DND-41 (cell line): ENCODE data around the gene DDX56.

Experiments
- ATAC-seq: fragments of 200-7000 bp; cut with Tn5 transposase; 3 replicates; pipeline ENCODE4 v1.9.1; 2021; ENCODE audit warnings: low read depth; ENCODE audit not compliant: insufficient read depth
- DNase-seq: peaks from one replicate; pipeline ENCODE4 v3.0.0-alpha.2; 2020
- H2AFZ ChIP-seq: 2 replicates; pipeline ENCODE4 v1.6.0; 2012; ENCODE audit warnings: low read depth, low read length
- H3K27ac ChIP-seq: 2 replicates; pipeline ENCODE4 v1.5.1; 2012; ENCODE audit warnings: low read length, inconsistent platforms
- H3K27me3 ChIP-seq: fragments of 200-600 bp; sonication (generic); 2 replicates; pipeline ENCODE4 v1.6.0; 2012; ENCODE audit warnings: low read length, mild to moderate bottlenecking, inconsistent platforms; ENCODE audit not compliant: insufficient read depth, poor library complexity
- H3K36me3 ChIP-seq: 2 replicates; pipeline ENCODE4 v1.5.1; 2012; ENCODE audit warnings: low read length, inconsistent platforms; ENCODE audit not compliant: insufficient read depth
- H3K4me1 ChIP-seq: 2 replicates; pipeline ENCODE4 v1.5.1; 2012; ENCODE audit warnings: mild to moderate bottlenecking, low read length; ENCODE audit not compliant: insufficient read depth
- H3K4me2 ChIP-seq: 2 replicates; pipeline ENCODE4 v1.6.0; 2012; ENCODE audit warnings: mild to moderate bottlenecking, moderate library complexity, low read length, inconsistent platforms; ENCODE audit not compliant: insufficient read depth
- H3K4me3 ChIP-seq, 2 experiments: fragments of 200-600 bp in 1 of 2; shearing (Covaris generic) in 1 of 2; 2 replicates each; pipeline ENCODE4 v1.5.1; 2012 to 2016; ENCODE audit warnings: inconsistent platforms in 2 of 2, low read length in 2 of 2, mild to moderate bottlenecking in 2 of 2, low read depth in 1 of 2, moderate library complexity in 1 of 2
- H3K79me2 ChIP-seq: 2 replicates; pipeline ENCODE4 v1.6.0; 2012; ENCODE audit warnings: low read length, inconsistent platforms; ENCODE audit not compliant: insufficient read depth
- H3K9ac ChIP-seq: 2 replicates; pipeline ENCODE4 v1.6.0; 2012; ENCODE audit warnings: low read depth, mild to moderate bottlenecking, inconsistent platforms, low read length, moderate library complexity
- H3K9me3 ChIP-seq: 2 replicates; pipeline ENCODE4 v1.5.1; 2012; ENCODE audit warnings: low read length, moderate library complexity, mild to moderate bottlenecking, inconsistent platforms; ENCODE audit not compliant: insufficient read depth, severe bottlenecking
- H4K20me1 ChIP-seq: 2 replicates; pipeline ENCODE4 v1.6.0; 2012; ENCODE audit warnings: low read length; ENCODE audit not compliant: insufficient read depth
- CTCF ChIP-seq: IDR thresholded peaks from 2 replicates; pipeline ENCODE4 v1.5.1; 2012; ENCODE audit warnings: borderline replicate concordance, low read length, moderate library complexity, mild to moderate bottlenecking; ENCODE audit not compliant: poor library complexity, severe bottlenecking; ENCODE audit errors: extremely low read depth
- EZH2 ChIP-seq: IDR thresholded peaks from 3 replicates; pipeline ENCODE4 v1.6.1; 2012; ENCODE audit warnings: borderline replicate concordance, low read depth, mild to moderate bottlenecking, moderate library complexity, low read length, inconsistent platforms; ENCODE audit not compliant: severe bottlenecking

The DDX56 gene

DNA sequence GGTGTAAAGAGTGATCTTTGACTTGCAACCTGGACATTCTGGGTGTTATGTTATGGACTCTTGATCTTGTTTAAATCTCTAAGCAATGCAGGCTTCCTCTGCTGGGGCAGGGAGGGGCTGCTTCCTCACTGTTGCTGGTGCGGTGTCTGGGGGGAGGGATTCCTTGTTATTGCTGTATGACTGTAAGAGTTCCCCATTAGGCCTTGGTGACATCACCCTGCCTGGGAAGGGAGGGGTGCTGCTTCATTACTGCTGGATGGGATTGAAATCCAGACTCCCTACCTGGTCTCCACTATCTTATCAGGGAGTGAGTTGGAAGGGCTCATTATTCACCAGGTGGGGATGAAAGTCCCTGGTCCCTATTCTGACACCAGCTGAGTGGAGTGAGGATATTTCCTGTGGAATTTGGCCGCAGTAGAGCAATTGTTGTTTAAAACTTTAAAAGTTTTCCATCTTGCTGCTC is 41.5 kb upstream of the DDX56 start:
- Histone ChIP-seq H3K4me2 (no peak overlapping the region), H3K36me3 (peaks cover 8% of the 10 kb centered on the region; the same call in 1 of the 2 replicates), H3K27ac (no peak overlapping the region), H3K4me1 (0 out of 2 replicates have a peak, but pooled peaks cover 2% of the 10 kb centered on the region), H3K9ac (no peak overlapping the region), H4K20me1 (peaks cover 50% of the 10 kb centered on the region), H3K27me3 (no peaks in the 10 kb centered on the region), H2AFZ (no peak overlapping the region), H3K9me3 (no peaks in the 10 kb centered on the region), H3K79me2 (peaks cover 94% of the 10 kb centered on the region), H3K4me3 (no peak overlapping the region)
- ATAC-seq (no peak), DNase-seq (no peak)
- TF ChIP-seq CTCF (no peak), EZH2 (no peak)

- H3K4me1 ChIP-seq: peaks cover 27% of the 10 kb centered on the region
- no peak overlapping the region for H3K9ac ChIP-seq
- ATAC-seq (no peak), DNase-seq (no peak)
- TF ChIP-seq EZH2 (no peak), CTCF (no peak)
- no peaks in the 10 kb centered on the region for H3K27me3 ChIP-seq
- H3K36me3 ChIP-seq: no peaks in the 10 kb centered on the region
- H3K79me2 ChIP-seq: peaks cover 77% of the 10 kb centered on the region
- peaks cover 12% of the 10 kb centered on the region for H4K20me1 ChIP-seq
- no peak overlapping the region for H3K27ac ChIP-seq
- no peak overlapping the region for H2AFZ ChIP-seq
- H3K4me2 ChIP-seq: no peak overlapping the region
- no peak overlapping the region for H3K4me3 ChIP-seq
- no peaks in the 10 kb centered on the region for H3K9me3 ChIP-seq
These were observed 36.1 kb upstream of the DDX56 start for GRCh38 chr7:44609829-44610228.

- Histone ChIP-seq H2AFZ (no peak overlapping the region), H3K27me3 (no peaks in the 10 kb centered on the region), H3K27ac (no peak overlapping the region), H3K9ac (no peak overlapping the region), H3K79me2 (peaks cover 70% of the 10 kb centered on the region), H4K20me1 (peaks cover 6% of the 10 kb centered on the region), H3K36me3 (no peaks in the 10 kb centered on the region), H3K4me3 (no peak overlapping the region), H3K4me2 (no peak overlapping the region), H3K9me3 (no peaks in the 10 kb centered on the region), H3K4me1 (peaks cover 27% of the 10 kb centered on the region)
- DNase-seq (no peak), ATAC-seq (no peak)
- TF ChIP-seq CTCF: no peak
- TF ChIP-seq EZH2: no peak
These were observed 35.4 kb upstream of the DDX56 start for GRCh38 chr7:44608916-44609648.
